Keratinocyte (primary cell): Measurements from ENCODE around the gene DNAJA4.

Experiments used
- EZH2 ChIP-seq: IDR thresholded peaks from one replicate; pipeline ENCODE4 v1.6.1; 2012; ENCODE audit warnings: inconsistent platforms, mild to moderate bottlenecking, low read length, moderate library complexity
- TF ChIP-seq, protein P1 (sequence below), 3 experiments: IDR thresholded peaks in 1 of 3; conservative IDR thresholded peaks in 1 of 3; optimal IDR thresholded peaks in 1 of 3; 2 replicates in 2 of 3; 3 replicates in 1 of 3; pipeline versions ENCODE3 to v1.5.1; 2011; ENCODE audit warnings: low read length in 3 of 3, mild to moderate bottlenecking in 3 of 3, moderate library complexity in 2 of 3, control low read depth in 1 of 3, inconsistent platforms in 1 of 3; ENCODE audit not compliant: insufficient read depth in 2 of 3; ENCODE audit errors: extremely low read depth in 1 of 3

DNA sequence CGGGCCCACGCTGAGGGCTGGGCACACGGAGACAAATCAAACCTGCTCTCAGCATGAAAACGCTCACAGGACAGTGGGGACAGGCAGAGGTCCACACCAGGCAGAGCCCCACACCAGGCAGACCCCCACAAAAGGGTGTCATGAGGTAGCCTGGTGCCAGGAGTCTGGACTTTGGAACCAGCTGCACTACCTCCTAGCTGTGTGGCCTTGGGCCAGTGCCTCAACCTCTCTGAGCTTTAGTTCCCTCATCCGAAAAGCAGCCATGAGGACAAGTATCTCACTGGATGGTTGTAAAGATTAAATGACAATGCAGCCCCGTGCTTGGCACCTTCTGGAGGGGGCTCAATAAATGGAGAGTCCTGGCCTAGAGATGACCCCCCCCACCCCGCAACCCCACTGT, 59.3 kb downstream of the DNAJA4 start:
- TF ChIP-seq, protein P1, sequence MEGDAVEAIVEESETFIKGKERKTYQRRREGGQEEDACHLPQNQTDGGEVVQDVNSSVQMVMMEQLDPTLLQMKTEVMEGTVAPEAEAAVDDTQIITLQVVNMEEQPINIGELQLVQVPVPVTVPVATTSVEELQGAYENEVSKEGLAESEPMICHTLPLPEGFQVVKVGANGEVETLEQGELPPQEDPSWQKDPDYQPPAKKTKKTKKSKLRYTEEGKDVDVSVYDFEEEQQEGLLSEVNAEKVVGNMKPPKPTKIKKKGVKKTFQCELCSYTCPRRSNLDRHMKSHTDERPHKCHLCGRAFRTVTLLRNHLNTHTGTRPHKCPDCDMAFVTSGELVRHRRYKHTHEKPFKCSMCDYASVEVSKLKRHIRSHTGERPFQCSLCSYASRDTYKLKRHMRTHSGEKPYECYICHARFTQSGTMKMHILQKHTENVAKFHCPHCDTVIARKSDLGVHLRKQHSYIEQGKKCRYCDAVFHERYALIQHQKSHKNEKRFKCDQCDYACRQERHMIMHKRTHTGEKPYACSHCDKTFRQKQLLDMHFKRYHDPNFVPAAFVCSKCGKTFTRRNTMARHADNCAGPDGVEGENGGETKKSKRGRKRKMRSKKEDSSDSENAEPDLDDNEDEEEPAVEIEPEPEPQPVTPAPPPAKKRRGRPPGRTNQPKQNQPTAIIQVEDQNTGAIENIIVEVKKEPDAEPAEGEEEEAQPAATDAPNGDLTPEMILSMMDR (optimal IDR thresholded peaks at IDR 0.05 in 1 of 3, IDR thresholded peaks at IDR 0.05 in 1 of 3, conservative IDR thresholded peaks at IDR 0.05 in 1 of 3; ENCODE audit: extremely low read depth in 1 of 3, insufficient read depth in 2 of 3, low read length in 3 of 3) = no peak
- TF ChIP-seq EZH2 = no peak
